Stimulated activated naive CD8-positive, alpha-beta T cell treated with anti-CD3 and anti-CD28 coated beads, Interleukin-15, Interleukin-2, amounts not matched to agents 100 U/mL and 50 U/mL, for 24 hours (primary cell): ENCODE results near the gene RTN4RL1.

Experiments used
- ATAC-seq: fragments of 150-1000 bp; cut with Tn5 transposase; one replicate; pipeline ENCODE4 v1.10.0; 2021
- DNase-seq: peaks from one replicate; pipeline ENCODE4 v3.0.0; 2021

RTN4RL1 gene

DNA sequence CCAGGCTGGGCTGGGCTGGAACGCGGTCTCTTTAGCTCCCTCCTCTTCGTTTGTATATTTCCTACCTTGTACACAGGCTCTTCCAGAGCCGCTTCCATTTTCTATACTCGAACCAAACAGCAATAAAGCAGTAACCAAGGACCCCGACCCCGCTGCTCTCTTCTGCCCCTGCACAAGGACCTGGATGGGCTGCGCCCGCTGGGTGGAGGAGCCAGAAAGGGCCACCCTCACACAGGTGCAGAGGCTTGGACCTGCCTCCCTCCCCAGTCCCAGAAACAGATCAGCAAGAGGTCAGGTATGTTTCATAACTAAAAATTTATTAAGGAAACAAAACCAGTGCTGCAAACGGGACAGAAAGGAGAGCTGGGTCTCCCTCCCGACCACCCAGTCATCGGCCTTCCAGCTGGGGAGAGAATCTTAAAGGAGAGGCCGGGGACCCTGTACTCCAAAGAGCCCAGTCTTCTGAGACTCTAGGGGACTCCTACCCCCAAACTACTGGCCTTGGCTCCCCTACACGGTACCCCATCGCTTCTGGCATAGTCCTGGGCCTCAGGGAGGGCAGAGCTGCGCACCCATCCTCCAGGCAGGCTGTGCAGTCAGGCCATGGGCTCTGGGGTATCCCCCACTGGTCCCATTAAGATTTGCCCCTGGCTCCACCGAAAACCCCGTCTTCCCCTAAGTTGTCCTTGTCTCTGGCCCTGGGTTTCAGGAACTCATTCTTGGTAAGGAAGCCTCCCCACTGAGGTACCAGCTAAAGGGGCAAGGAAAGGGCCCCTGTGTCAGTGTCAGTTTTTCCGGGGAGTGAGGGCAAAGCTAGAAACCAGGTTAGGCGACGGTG, 34.6 kb upstream of the RTN4RL1 start:
- DNase-seq, result no peak
- ATAC-seq, result no peak

DNA sequence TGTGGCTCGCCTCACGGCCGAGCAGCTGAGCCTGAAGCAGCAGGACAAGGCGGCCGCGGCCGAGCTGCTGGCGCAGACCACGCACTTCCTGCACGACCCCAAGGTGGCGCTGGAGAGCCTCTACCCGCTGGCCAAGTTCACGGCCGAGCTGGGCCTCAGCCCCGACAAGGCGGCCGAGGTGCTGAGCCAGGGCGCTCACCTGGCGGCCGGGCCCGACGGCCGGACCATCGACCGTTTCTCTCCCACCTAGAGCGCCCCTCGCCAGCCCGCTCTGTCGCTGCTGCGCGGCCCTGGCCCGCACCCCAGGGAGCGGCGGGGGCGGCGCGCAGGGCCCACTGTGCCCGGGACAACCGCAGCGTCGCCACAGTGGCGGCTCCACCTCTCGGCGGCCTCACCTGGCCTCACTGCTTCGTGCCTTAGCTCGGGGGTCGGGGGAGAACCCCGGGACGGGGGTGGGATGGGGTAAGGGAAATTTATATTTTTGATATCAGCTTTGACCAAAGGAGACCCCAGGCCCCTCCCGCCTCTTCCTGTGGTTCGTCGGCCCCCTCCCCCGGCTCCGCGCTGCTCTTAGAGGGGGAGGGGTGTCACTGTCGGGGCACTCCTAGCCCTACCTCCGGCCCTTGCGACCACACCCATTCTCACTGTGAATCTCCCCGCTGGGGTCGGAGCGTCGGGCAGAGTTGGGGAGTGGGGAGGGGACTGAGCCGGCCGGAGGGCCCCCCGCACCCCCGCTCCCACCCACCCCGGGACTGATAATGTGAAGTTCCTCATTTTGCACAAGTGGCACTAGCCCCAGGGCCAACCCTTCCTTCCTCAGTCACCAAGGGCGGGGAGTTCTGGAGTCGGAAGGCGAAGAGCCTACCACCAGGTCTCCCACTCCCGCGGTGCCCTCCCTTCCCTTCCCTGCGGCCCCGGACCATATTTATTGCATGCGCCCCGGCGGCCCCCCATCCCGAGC, 33.7 kb upstream of the RTN4RL1 start:
- DNase-seq (peak; percentile 83), ATAC-seq (no peak)

DNA sequence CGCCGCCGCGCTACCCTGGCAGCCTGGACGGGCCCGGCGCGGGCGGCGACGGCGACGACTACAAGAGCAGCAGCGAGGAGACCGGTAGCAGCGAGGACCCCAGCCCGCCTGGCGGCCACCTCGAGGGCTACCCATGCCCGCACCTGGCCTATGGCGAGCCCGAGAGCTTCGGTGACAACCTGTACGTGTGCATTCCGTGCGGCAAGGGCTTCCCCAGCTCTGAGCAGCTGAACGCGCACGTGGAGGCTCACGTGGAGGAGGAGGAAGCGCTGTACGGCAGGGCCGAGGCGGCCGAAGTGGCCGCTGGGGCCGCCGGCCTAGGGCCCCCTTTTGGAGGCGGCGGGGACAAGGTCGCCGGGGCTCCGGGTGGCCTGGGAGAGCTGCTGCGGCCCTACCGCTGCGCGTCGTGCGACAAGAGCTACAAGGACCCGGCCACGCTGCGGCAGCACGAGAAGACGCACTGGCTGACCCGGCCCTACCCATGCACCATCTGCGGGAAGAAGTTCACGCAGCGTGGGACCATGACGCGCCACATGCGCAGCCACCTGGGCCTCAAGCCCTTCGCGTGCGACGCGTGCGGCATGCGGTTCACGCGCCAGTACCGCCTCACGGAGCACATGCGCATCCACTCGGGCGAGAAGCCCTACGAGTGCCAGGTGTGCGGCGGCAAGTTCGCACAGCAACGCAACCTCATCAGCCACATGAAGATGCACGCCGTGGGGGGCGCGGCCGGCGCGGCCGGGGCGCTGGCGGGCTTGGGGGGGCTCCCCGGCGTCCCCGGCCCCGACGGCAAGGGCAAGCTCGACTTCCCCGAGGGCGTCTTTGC, 32.8 kb upstream of the RTN4RL1 start:
- ATAC-seq, result no peak

DNA sequence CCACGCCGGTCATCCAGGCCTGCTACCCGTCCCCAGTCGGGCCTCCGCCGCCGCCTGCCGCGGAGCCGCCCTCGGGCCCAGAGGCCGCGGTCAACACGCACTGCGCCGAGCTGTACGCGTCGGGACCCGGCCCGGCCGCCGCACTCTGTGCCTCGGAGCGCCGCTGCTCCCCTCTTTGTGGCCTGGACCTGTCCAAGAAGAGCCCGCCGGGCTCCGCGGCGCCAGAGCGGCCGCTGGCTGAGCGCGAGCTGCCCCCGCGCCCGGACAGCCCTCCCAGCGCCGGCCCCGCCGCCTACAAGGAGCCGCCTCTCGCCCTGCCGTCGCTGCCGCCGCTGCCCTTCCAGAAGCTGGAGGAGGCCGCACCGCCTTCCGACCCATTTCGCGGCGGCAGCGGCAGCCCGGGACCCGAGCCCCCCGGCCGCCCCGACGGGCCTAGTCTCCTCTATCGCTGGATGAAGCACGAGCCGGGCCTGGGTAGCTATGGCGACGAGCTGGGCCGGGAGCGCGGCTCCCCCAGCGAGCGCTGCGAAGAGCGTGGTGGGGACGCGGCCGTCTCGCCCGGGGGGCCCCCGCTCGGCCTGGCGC, 32.1 kb upstream of the RTN4RL1 start:
- DNase-seq, result no peak
- no peak for ATAC-seq

More for the DNA sequence above, 32.8 kb upstream of the RTN4RL1 start:
- DNase-seq, result peak; percentile 29

DNA sequence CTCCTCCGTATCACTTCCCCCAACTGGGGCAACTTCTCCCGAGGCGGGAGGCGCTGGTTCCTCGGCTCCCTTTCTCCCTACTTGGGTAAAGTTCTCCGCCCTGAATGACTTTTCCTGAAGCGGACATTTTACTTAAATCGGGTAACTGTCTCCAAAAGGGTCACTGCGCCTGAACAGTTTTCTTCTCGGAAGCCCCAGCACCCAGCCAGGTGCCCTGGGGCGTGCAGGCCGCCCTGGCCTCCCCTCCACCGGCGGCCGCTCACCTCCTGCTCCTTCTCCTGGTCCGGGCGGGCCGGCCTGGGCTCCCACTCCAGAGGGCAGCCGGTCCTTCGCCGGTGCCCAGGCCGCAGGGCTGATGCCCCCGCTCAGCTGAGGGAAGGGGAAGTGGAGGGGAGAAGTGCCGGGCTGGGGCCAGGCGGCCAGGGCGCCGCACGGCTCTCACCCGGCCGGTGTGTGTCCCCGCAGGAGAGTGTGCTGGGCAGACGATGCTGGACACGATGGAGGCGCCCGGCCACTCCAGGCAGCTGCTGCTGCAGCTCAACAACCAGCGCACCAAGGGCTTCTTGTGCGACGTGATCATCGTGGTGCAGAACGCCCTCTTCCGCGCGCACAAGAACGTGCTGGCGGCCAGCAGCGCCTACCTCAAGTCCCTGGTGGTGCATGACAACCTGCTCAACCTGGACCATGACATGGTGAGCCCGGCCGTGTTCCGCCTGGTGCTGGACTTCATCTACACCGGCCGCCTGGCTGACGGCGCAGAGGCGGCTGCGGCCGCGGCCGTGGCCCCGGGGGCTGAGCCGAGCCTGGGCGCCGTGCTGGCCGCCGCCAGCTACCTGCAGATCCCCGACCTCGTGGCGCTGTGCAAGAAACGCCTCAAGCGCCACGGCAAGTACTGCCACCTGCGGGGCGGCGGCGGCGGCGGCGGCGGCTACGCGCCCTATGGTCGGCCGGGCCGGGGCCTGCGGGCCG, 31.4 kb upstream of the RTN4RL1 start:
- ATAC-seq, result no peak
- DNase-seq, result peak; percentile 45

GRCh38 chr17:2055292-2056205, 30.4 kb upstream of the RTN4RL1 start:
- DNase-seq (peak; percentile 54), ATAC-seq (no peak)

GRCh38 chr17:2054512-2055291, 29.6 kb upstream of the RTN4RL1 start, which contains the start of gene HIC1:
Gene HIC1, plus strand, starts transcription at chr17:2055103. Its CDS starts 1,588 bp downstream, at chr17:2056691.
- DNase-seq (peak; percentile 84), ATAC-seq (peak; percentile 55)

DNA sequence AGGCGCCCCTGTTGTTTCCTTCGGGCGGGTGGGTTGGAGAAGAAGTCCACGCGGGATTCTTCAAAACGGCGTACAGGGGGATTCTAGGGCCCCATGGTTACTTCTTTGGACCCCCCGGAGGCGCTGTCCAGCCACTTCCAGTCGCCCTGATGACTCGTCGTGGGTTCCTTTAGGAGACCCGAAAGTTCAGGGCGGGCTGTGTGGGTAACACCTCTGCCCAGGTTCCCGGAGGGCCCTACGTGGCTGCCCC, 29.1 kb upstream of the RTN4RL1 start:
- ATAC-seq (no peak), DNase-seq (peak; percentile 65)

- DNase-seq (peak; percentile 88), ATAC-seq (peak; percentile 21)
Measured at GRCh38 chr17:2053380-2054261, 28.5 kb upstream of the RTN4RL1 start.

DNA sequence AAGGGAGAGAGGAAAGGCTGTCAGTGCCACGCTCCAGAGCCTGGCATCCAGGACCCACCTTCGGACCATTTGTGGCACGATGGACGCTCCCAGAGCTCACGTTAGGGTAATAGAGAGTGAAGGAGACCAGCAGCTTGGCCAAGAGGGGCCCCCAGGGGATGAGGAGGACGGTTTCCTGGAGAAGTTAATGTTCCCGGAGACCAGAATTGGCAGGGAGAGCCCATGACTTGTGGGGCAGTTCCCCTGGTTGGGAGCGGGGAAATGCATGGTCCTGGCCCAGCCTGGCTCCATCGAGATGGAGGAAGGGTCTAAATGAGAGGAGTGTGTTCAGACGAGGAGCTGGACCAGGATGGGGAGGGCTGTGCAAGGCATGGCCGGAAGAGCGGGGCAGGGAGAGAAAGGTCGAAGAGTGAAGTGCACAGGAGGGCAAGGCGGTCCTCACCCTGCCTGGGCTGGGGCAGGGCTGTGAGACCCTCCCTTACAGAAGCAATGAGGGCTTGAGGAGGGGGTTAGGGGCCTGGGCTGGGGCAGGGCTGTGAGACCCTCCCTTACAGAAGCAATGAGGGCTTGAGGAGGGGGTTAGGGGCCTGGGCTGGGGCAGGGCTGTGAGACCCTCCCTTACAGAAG, 26.9 kb upstream of the RTN4RL1 start:
- DNase-seq (no peak), ATAC-seq (no peak)

DNA sequence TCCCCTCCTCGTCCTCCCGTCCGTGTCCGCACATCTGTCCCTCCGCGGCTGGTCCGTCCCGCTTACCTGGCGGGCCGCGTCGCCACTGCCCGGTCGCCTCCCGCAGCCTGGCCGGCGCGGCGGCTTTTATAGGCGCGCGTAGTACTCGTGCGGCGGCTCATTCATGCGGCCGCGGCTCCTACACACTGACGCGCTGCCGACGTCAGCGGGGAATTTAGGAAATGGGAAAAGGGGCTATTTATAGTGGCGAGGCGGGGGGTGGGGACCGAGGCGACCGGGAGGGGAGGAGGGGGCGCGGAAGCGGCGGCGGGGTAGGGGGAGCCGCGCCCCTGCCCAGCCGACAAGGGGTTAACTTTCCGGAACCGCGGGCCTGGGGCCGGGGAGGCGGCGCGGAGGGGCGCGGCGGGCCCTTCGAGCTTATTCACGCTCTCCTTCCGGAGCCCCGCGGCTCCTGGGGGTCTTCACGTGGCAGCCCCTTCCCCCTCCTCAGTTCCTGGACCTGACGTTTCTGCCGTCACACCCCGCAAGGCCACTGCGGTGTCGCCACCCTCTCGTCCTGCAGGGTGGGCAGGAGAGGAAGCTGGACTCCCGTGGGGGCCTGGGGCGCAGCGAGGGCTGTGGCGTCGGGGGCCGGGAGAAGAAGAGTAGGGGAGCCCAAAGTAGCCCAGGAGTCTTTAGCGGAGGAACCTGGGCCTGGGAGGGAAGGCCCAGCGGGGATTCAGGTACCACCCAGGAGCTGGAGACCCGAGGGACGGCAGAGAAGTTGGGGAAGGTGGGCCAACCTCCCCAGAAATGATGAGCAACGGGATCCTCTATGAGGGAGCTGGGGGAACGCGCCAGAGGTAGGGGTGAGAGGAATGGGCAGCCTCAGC, 26.2 kb upstream of the RTN4RL1 start:
- ATAC-seq, result no peak
- DNase-seq, result peak; percentile 35

DNA sequence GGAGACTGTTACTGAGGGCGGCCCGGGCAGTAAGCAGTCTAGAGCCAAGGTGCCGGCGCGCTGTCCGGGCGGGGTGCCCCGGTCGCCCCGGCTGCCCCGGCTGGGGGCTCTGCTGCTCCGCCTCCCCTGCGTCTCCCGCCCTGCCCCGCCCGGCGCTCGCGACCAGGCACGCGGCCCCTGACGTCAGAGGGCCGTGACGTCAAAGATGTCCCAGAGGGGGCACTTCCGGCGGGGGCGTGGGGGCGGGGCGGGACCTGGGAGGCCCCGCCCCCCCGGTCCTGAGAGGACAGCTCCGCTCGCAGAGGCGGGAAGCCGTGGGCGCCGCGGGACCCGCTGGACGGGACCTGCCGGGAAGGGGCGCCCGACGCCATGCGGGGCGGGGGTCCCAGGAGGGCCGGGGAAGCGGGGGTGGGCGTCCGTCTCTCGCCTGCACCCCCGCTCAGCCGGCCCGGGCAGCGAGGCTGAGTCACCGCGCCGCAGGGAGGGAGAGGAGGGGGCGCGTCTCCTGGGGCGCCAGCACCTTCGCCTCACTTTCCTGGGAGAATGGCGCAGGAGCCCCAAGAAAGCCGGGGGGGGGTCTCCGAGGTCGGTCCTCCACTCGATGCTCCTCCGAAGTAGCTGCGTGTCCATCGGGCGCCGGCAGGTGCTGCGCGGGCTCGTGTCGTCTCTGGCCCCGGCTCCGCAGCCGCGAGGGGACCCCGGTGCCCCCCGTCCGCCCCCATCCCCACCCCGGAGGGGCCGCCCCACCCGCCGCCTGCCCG, 25.3 kb upstream of the RTN4RL1 start:
- DNase-seq, result peak; percentile 82
- ATAC-seq, result peak; percentile 6

GRCh38 chr17:2049333-2050299, 24.5 kb upstream of the RTN4RL1 start:
- ATAC-seq (peak; percentile 41), DNase-seq (peak; percentile 90)

DNA sequence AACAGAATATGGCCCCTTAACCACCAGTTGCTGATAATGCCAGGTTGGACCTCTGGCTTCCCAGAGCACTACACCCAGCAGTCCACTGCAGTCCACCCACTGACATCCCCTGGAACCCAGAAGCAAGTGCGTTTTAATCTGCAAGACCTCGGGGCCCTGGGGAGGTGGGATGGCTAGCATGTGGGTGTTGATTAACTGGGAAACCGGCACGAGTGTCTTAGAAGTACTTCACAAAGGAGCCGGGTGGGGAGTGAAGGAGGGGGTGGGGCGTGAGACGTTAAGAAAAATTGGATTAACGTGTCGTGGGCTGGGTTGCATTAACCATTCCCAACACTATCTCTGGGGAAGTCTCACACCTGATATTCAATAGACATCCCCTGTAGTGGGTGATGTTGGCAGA, 23.7 kb upstream of the RTN4RL1 start:
- no peak for ATAC-seq
- no peak for DNase-seq
